WTC11 (cell line): ENCODE results near the gene UBR4. TPM values are rescaled to one million over a fixed set of nuclear protein-coding genes. Genes with fewer than 3 reads are reported as not detected.

Experiments used
- ATAC-seq: fragments of 200-7000 bp; cut with Tn5 transposase; 2 replicates; pipeline ENCODE4 v1.10.0; 2021; ENCODE audit warnings: mild to moderate bottlenecking, moderate library complexity
- CTCF ChIA-PET: fragments of 300-600 bp; sonication (Branson Sonifier 250); formaldehyde crosslinking; loops from one replicate; lab custom pipeline; 2021; ENCODE audit warnings: antibody characterized with exemption; lab: Charles Lee
- POLR2A ChIA-PET: fragments of 350-600 bp; sonication (Branson Sonifier 250); formaldehyde crosslinking; loops from one replicate; lab custom pipeline; 2021; ENCODE audit warnings: antibody characterized with exemption; lab: Charles Lee
- DNase-seq: peaks from one replicate; pipeline ENCODE4 v3.0.0; 2021; ENCODE audit warnings: low spot score
- H3K27ac Mint-ChIP-seq: 2 replicates; pipeline ENCODE4 v1.8.0; 2021; ENCODE audit warnings: mixed read lengths
- H3K27me3 Mint-ChIP-seq: 2 replicates; pipeline ENCODE4 v1.8.0; 2021; ENCODE audit warnings: low read depth, mild to moderate bottlenecking, moderate library complexity, mixed read lengths
- H3K36me3 Mint-ChIP-seq: 2 replicates; pipeline ENCODE4 v1.8.0; 2021; ENCODE audit warnings: mixed read lengths
- H3K4me1 Mint-ChIP-seq: 2 replicates; pipeline ENCODE4 v1.8.0; 2022; ENCODE audit warnings: mixed read lengths
- H3K4me3 Mint-ChIP-seq: 2 replicates; pipeline ENCODE4 v1.8.0; 2021; ENCODE audit warnings: mild to moderate bottlenecking, moderate library complexity, mixed read lengths
- H3K9me3 Mint-ChIP-seq: 2 replicates; pipeline ENCODE4 v1.8.0; 2021; ENCODE audit warnings: mixed read lengths
- ELF4 ChIP-seq: sonication (generic); formaldehyde crosslinking; IDR thresholded peaks from 2 replicates; pipeline ENCODE4 v1.8.1; 2022; ENCODE audit warnings: low read depth, mild to moderate bottlenecking, moderate library complexity, missing genetic modification reagents
- FOXP1 ChIP-seq: sonication (generic); formaldehyde crosslinking; IDR thresholded peaks from 2 replicates; pipeline ENCODE4 v1.8.0; 2022; ENCODE audit warnings: missing genetic modification reagents, mild to moderate bottlenecking, moderate library complexity, borderline replicate concordance
- JAZF1 ChIP-seq: fragments of 250-450 bp; sonication (Bioruptor Pico); IDR thresholded peaks from 2 replicates; pipeline ENCODE4 v1.9.0; 2021; ENCODE audit warnings: moderate library complexity, mild to moderate bottlenecking, inconsistent platforms
- MXD4 ChIP-seq: fragments of 250-450 bp; sonication (Bioruptor Pico); IDR thresholded peaks from 2 replicates; pipeline ENCODE4 v1.8.0; 2021; ENCODE audit warnings: mild to moderate bottlenecking, moderate library complexity, borderline replicate concordance
- NFE2L1 ChIP-seq: sonication (generic); formaldehyde crosslinking; IDR thresholded peaks from 2 replicates; pipeline ENCODE4 v1.8.1; 2023; ENCODE audit warnings: missing genetic modification reagents
- OVOL2 ChIP-seq: fragments of 250-450 bp; sonication (Bioruptor Pico); IDR thresholded peaks from 2 replicates; pipeline ENCODE4 v1.9.0; 2021; ENCODE audit warnings: mild to moderate bottlenecking, borderline replicate concordance
- TCF7 ChIP-seq: sonication (generic); formaldehyde crosslinking; IDR thresholded peaks from 2 replicates; pipeline ENCODE4 v1.8.0; 2022; ENCODE audit warnings: mild to moderate bottlenecking, low read depth, missing genetic modification reagents, moderate library complexity
- TEAD4 ChIP-seq: sonication (generic); formaldehyde crosslinking; IDR thresholded peaks from 2 replicates; pipeline ENCODE4 v1.8.0; 2022; ENCODE audit warnings: mild to moderate bottlenecking, missing genetic modification reagents
- ZNF121 ChIP-seq: sonication (generic); formaldehyde crosslinking; IDR thresholded peaks from 2 replicates; pipeline ENCODE4 v1.8.0; 2023; ENCODE audit warnings: missing genetic modification reagents
- ZNF263 ChIP-seq: sonication (generic); formaldehyde crosslinking; IDR thresholded peaks from 2 replicates; pipeline ENCODE4 v1.8.1; 2022; ENCODE audit warnings: low read depth, mild to moderate bottlenecking, moderate library complexity, missing genetic modification reagents
- ZNF396 ChIP-seq: fragments of 250-450 bp; sonication (Bioruptor Pico); IDR thresholded peaks from 2 replicates; pipeline ENCODE4 v1.8.0; 2021; ENCODE audit warnings: mild to moderate bottlenecking, moderate library complexity, borderline replicate concordance
- total RNA-seq: library from RNA; stranded (reverse); gene quantifications from 3 replicates; pipeline ENCODE4 v1.2.3, GENCODE V29; 2021
- TF ChIP-seq, protein P1 (sequence below): fragments of 250-450 bp; sonication (Bioruptor Pico); IDR thresholded peaks from 2 replicates; pipeline ENCODE4 v1.9.0; 2021; ENCODE audit warnings: mild to moderate bottlenecking, borderline replicate concordance
- TF ChIP-seq, protein P2 (sequence below): fragments of 250-450 bp; sonication (Bioruptor Pico); conservative IDR thresholded peaks from 2 replicates; pipeline ENCODE4 v1.9.0; 2021; ENCODE audit warnings: mild to moderate bottlenecking
- TF ChIP-seq, protein P3 (sequence below): sonication (generic); formaldehyde crosslinking; IDR thresholded peaks from 2 replicates; pipeline ENCODE4 v1.8.1; 2022; ENCODE audit warnings: mild to moderate bottlenecking, missing genetic modification reagents, moderate library complexity, borderline replicate concordance
- TF ChIP-seq, protein P4 (sequence below): sonication (generic); formaldehyde crosslinking; IDR thresholded peaks from 2 replicates; pipeline ENCODE4 v1.8.0; 2023; ENCODE audit warnings: missing genetic modification reagents, mild to moderate bottlenecking, borderline replicate concordance
- TF ChIP-seq, protein P5 (sequence below): sonication (generic); formaldehyde crosslinking; IDR thresholded peaks from 2 replicates; pipeline ENCODE4 v1.8.0; 2023; ENCODE audit warnings: missing genetic modification reagents

UBR4 gene
- total RNA-seq, 1 experiment from 2014 or later = 179 TPM

DNA sequence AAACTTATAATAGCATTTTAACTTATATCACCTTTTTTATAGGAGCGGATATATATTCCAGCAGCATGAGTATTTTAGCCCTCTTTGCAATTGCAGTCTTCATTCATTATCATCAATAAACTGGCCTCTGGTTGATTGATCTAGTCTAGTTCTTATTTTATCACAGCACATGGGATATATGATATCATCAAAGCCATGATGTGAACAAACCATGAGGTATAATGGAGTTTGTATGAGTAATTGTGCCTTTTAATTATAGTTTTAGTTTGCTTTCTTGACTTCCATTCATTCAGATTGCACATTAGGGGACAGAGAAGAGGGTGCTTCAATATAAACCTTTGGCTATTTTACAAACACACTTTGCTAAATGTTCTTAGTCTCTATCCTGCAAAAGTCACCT lies 3.5 kb upstream of the UBR4 start:
- TF ChIP-seq, protein P1, sequence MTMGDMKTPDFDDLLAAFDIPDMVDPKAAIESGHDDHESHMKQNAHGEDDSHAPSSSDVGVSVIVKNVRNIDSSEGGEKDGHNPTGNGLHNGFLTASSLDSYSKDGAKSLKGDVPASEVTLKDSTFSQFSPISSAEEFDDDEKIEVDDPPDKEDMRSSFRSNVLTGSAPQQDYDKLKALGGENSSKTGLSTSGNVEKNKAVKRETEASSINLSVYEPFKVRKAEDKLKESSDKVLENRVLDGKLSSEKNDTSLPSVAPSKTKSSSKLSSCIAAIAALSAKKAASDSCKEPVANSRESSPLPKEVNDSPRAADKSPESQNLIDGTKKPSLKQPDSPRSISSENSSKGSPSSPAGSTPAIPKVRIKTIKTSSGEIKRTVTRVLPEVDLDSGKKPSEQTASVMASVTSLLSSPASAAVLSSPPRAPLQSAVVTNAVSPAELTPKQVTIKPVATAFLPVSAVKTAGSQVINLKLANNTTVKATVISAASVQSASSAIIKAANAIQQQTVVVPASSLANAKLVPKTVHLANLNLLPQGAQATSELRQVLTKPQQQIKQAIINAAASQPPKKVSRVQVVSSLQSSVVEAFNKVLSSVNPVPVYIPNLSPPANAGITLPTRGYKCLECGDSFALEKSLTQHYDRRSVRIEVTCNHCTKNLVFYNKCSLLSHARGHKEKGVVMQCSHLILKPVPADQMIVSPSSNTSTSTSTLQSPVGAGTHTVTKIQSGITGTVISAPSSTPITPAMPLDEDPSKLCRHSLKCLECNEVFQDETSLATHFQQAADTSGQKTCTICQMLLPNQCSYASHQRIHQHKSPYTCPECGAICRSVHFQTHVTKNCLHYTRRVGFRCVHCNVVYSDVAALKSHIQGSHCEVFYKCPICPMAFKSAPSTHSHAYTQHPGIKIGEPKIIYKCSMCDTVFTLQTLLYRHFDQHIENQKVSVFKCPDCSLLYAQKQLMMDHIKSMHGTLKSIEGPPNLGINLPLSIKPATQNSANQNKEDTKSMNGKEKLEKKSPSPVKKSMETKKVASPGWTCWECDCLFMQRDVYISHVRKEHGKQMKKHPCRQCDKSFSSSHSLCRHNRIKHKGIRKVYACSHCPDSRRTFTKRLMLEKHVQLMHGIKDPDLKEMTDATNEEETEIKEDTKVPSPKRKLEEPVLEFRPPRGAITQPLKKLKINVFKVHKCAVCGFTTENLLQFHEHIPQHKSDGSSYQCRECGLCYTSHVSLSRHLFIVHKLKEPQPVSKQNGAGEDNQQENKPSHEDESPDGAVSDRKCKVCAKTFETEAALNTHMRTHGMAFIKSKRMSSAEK (CRISPR knock-in tag) = no peak
- TF ChIP-seq TCF7 (no peak), JAZF1 (no peak), MXD4 (CRISPR knock-in tag) (no peak), OVOL2 (CRISPR knock-in tag) (no peak), ZNF396 (no peak), TEAD4 (no peak), FOXP1 (CRISPR knock-in tag) (no peak)
- TF ChIP-seq, protein P2, sequence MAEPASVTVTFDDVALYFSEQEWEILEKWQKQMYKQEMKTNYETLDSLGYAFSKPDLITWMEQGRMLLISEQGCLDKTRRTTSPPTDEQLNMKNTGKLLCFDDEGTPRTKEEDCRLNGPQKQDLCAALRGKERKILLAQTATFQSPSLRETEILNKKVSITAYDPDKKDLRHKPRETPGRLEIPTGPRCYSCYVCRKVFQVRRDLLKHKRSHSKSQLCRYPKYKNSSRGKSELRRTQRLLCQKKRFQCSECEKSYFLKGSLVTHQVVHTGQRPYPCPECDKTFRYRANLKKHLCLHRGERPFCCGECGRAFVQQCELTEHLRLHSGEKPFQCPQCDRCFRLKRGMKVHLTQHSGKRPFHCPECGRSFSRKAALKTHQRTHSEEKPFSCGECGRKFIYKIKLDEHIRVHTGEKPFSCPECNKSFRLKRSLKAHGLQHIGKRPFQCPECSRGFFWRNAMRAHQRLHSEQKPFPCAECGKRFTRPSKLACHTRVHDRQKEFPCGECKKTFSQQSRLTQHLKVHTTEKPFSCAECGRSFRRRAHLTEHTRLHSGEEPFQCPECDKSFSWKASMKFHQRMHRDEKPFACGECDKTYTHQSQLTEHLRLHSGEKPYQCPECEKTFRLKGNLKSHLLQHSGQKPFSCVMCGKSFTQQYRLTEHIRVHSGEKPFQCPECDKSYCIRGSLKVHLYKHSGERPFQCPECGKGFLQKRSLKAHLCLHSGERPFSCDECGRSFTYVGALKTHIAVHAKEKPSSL (CRISPR knock-in tag) = no peak
- TF ChIP-seq, protein P3, sequence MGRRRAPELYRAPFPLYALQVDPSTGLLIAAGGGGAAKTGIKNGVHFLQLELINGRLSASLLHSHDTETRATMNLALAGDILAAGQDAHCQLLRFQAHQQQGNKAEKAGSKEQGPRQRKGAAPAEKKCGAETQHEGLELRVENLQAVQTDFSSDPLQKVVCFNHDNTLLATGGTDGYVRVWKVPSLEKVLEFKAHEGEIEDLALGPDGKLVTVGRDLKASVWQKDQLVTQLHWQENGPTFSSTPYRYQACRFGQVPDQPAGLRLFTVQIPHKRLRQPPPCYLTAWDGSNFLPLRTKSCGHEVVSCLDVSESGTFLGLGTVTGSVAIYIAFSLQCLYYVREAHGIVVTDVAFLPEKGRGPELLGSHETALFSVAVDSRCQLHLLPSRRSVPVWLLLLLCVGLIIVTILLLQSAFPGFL (CRISPR knock-in tag) = no peak
- Mint-ChIP-seq H3K4me3 (no peak overlapping the region), H3K36me3 (peaks cover 21% of the 10 kb centered on the region), H3K9me3 (no peaks in the 10 kb centered on the region), H3K4me1 (peaks cover 19% of the 10 kb centered on the region), H3K27ac (no peak overlapping the region), H3K27me3 (no peaks in the 10 kb centered on the region)
- no peak for DNase-seq
- ATAC-seq = no peak
- POLR2A ChIA-PET = no interaction called here
- CTCF ChIA-PET = no interaction called here

DNA sequence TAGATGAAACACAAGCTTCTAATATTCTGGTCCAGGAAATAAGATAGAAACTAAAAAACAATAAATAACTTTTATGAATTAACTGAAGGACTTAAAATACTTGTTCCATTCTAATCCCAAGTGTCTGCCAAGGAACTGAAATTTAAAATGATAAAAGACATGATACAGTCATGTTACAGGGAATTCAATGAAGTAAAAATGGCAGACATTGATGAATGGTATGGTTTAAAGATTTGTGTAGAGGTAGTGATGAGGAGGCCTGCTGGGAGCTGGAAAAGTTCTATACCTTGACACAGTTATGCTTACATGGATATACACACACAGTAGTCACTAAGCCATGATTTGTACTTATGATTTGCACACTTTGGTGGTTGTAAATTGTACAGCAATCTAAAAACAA lies 2.1 kb upstream of the UBR4 start:
- Mint-ChIP-seq H3K27ac (no peak overlapping the region), H3K36me3 (peaks cover 9% of the 10 kb centered on the region), H3K27me3 (no peaks in the 10 kb centered on the region), H3K4me1 (peaks cover 26% of the 10 kb centered on the region), H3K9me3 (no peaks in the 10 kb centered on the region), H3K4me3 (no peak overlapping the region)
- POLR2A ChIA-PET = no interaction called here
- ATAC-seq (no peak), DNase-seq (no peak)
- CTCF ChIA-PET = no interaction called here
- TF ChIP-seq ZNF263 (CRISPR knock-in tag) = no peak
- TF ChIP-seq, all 79 proteins: peak for 0

DNA sequence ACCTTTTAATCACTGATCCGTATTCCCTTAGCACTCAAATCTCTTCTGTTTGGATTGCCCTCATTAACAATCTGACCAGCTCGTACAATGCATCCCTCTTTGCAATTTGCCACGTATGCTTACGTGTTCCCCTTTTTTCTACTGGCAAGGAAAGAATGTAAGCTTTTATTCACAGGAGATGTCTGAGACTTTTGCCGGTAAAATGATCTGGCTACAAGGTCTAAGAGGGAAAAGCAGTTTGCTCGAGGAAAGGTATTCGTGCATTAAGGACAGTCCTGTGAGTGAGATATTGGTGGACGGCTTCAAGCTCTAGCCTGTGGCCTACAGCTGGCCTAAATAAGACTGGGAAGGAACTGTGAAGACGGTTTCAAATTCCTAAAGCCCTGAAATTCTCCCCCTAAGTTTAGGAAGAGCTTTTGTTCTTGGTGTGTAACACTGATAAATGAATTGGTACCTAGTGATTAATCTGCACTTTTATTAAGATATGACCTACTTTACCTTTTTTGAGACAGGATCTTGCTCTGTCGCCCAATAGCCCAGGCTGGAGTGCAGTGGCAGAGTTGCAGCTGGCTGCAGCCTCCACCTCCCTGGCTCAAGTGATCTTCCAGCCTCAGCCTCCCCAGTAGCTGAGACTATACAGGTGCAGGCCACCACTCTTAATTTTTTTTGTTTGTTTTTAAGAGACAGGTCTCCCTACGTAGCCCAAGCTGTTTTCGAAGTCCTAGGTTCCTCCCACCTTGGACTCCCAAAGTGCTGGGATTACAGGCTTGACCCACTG lies 895 bp upstream of the UBR4 start:
- peaks cover 31% of the 10 kb centered on the region for H3K4me1 Mint-ChIP-seq
- ATAC-seq = no peak
- DNase-seq = no peak
- POLR2A ChIA-PET = interaction anchor here (0.5 kb wide), 1 partner anchor 1330 kb away, joined by 3 read pairs; no protein-coding TSS in a partner anchor
- H3K27me3 Mint-ChIP-seq = no peaks in the 10 kb centered on the region
- H3K27ac Mint-ChIP-seq = peak overlapping the region; percentile 99
- peak overlapping the region; percentile 94 for H3K4me3 Mint-ChIP-seq
- TF ChIP-seq NFE2L1 (CRISPR knock-in tag) (no peak), ZNF121 (CRISPR knock-in tag) (peak; percentile 2; the same call in 1 of the 2 replicates), ELF4 (CRISPR knock-in tag) (no peak)
- TF ChIP-seq, protein P4, sequence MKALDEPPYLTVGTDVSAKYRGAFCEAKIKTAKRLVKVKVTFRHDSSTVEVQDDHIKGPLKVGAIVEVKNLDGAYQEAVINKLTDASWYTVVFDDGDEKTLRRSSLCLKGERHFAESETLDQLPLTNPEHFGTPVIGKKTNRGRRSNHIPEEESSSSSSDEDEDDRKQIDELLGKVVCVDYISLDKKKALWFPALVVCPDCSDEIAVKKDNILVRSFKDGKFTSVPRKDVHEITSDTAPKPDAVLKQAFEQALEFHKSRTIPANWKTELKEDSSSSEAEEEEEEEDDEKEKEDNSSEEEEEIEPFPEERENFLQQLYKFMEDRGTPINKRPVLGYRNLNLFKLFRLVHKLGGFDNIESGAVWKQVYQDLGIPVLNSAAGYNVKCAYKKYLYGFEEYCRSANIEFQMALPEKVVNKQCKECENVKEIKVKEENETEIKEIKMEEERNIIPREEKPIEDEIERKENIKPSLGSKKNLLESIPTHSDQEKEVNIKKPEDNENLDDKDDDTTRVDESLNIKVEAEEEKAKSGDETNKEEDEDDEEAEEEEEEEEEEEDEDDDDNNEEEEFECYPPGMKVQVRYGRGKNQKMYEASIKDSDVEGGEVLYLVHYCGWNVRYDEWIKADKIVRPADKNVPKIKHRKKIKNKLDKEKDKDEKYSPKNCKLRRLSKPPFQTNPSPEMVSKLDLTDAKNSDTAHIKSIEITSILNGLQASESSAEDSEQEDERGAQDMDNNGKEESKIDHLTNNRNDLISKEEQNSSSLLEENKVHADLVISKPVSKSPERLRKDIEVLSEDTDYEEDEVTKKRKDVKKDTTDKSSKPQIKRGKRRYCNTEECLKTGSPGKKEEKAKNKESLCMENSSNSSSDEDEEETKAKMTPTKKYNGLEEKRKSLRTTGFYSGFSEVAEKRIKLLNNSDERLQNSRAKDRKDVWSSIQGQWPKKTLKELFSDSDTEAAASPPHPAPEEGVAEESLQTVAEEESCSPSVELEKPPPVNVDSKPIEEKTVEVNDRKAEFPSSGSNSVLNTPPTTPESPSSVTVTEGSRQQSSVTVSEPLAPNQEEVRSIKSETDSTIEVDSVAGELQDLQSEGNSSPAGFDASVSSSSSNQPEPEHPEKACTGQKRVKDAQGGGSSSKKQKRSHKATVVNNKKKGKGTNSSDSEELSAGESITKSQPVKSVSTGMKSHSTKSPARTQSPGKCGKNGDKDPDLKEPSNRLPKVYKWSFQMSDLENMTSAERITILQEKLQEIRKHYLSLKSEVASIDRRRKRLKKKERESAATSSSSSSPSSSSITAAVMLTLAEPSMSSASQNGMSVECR (CRISPR knock-in tag) = no peak
- TF ChIP-seq, protein P5, sequence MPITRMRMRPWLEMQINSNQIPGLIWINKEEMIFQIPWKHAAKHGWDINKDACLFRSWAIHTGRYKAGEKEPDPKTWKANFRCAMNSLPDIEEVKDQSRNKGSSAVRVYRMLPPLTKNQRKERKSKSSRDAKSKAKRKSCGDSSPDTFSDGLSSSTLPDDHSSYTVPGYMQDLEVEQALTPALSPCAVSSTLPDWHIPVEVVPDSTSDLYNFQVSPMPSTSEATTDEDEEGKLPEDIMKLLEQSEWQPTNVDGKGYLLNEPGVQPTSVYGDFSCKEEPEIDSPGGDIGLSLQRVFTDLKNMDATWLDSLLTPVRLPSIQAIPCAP (CRISPR knock-in tag) = no peak
- TF ChIP-seq, all 79 proteins: peak for 1
- CTCF ChIA-PET = interaction anchor here (0.9 kb wide), 2 partner anchors 30 to 304 kb away, joined by 3 to 4 read pairs; no protein-coding TSS in a partner anchor
- Mint-ChIP-seq H3K9me3 (no peaks in the 10 kb centered on the region), H3K36me3 (peaks cover 6% of the 10 kb centered on the region)
